HepG2 (cell line): Measurements from ENCODE around the gene ARFGEF3. TPM values are rescaled to one million over a fixed set of nuclear protein-coding genes. Genes with fewer than 3 reads are reported as not detected.

Source experiments
- ATAC-seq: fragments of 200-7000 bp; cut with Tn5 transposase; 3 replicates; pipeline ENCODE4 v1.9.1; 2020; ENCODE audit warnings: mild to moderate bottlenecking, moderate library complexity
- BruUV-seq: library from RNA; stranded (reverse); fragments of 400-500 nt; replicated peaks from 2 replicates; lab custom pipeline; 2021; lab: Mats Ljungman, UMichigan
- CTCF ChIA-PET: fragments of 300-600 bp; formaldehyde crosslinking; extraction: SDS; loops from one replicate; lab custom pipeline; 2021; ENCODE audit warnings: low total read pairs, inconsistent platforms, low intra/inter-chr PET ratio; lab: Yijun Ruan, JAX
- POLR2A ChIA-PET: fragments of 350-600 bp; sonication (Branson Sonifier 250); formaldehyde crosslinking; loops from one replicate; lab custom pipeline; 2020; ENCODE audit warnings: antibody characterized with exemption, inconsistent platforms; lab: Yijun Ruan, JAX
- DNase-seq: peaks from one replicate; pipeline ENCODE4 v3.0.0-alpha.2; 2015; ENCODE audit warnings: low spot score
- FAIRE-seq: peaks from 3 replicates; lab custom pipeline; 2011; peaks lifted over from hg19 to GRCh38; lab: Jason Lieb, UNC
- H2AFZ ChIP-seq: one replicate; pipeline ENCODE4 v1.6.1; 2011; ENCODE audit warnings: low read length, inconsistent platforms
- H3K27ac ChIP-seq: fragments of 300-600 bp; 3 replicates; pipeline ENCODE4 v1.8.0; 2011; ENCODE audit warnings: mixed run types, mild to moderate bottlenecking, mixed read lengths, low read length, inconsistent platforms; ENCODE audit not compliant: insufficient read depth; ENCODE audit errors: extremely low read length
- H3K27me3 ChIP-seq, 2 experiments: fragments of 200-600 bp in 1 of 2; 2 replicates in 1 of 2; 3 replicates in 1 of 2; pipeline versions ENCODE4 v1.6.0 to v1.8.0; 2011; ENCODE audit warnings: low read length in 2 of 2, mild to moderate bottlenecking in 2 of 2, moderate library complexity in 2 of 2, inconsistent platforms in 1 of 2; ENCODE audit not compliant: insufficient read depth in 2 of 2, control insufficient read depth in 1 of 2
- H3K36me3 ChIP-seq, 2 experiments: fragments of 200-600 bp in 1 of 2; replicated peaks in 1 of 2; 2 replicates in 1 of 2; 3 replicates in 1 of 2; pipeline versions ENCODE4 v1.5.1 to v1.8.0; 2011; ENCODE audit warnings: low read length in 2 of 2, inconsistent platforms in 1 of 2; ENCODE audit not compliant: insufficient read depth in 2 of 2, control insufficient read depth in 1 of 2
- H3K4me1 ChIP-seq: 2 replicates; pipeline ENCODE4 v1.5.1; 2012; ENCODE audit warnings: low read length, inconsistent platforms; ENCODE audit not compliant: insufficient read depth
- H3K4me2 ChIP-seq: 2 replicates; pipeline ENCODE4 v1.6.0; 2011; ENCODE audit warnings: low read depth, low read length, inconsistent platforms
- H3K4me3 ChIP-seq, 3 experiments: fragments of 200-600 bp in 1 of 3; sonication (generic), shearing (Covaris generic) in 1 of 3; replicated peaks in 1 of 3; 2 replicates each; pipeline ENCODE4 v1.5.1; 2011 to 2016; ENCODE audit warnings: low read length in 3 of 3, inconsistent platforms in 2 of 3, low read depth in 2 of 3, mild to moderate bottlenecking in 2 of 3, control low read depth in 1 of 3, mixed read lengths in 1 of 3; ENCODE audit not compliant: insufficient read depth in 1 of 3
- H3K79me2 ChIP-seq: one replicate; pipeline ENCODE4 v1.6.1; 2011; ENCODE audit warnings: low read length, inconsistent platforms; ENCODE audit not compliant: insufficient read depth
- H3K9ac ChIP-seq: 2 replicates; pipeline ENCODE4 v1.6.0; 2011; ENCODE audit warnings: mild to moderate bottlenecking, low read depth, low read length, inconsistent platforms; ENCODE audit not compliant: insufficient read depth
- H3K9me3 ChIP-seq: 2 replicates; pipeline ENCODE4 v1.5.1; 2012; ENCODE audit warnings: mild to moderate bottlenecking, low read length
- H4K20me1 ChIP-seq: 2 replicates; pipeline ENCODE4 v1.6.0; 2011; ENCODE audit warnings: inconsistent platforms, mild to moderate bottlenecking, low read length, moderate library complexity; ENCODE audit not compliant: insufficient read depth
- CENPX ChIP-seq: sonication (generic); formaldehyde crosslinking; IDR thresholded peaks from 2 replicates; pipeline ENCODE4 v1.9.0; 2021; ENCODE audit warnings: mild to moderate bottlenecking, missing genetic modification reagents, moderate library complexity
- HDAC2 ChIP-seq: sonication (generic); formaldehyde crosslinking; IDR thresholded peaks from 2 replicates; pipeline ENCODE4 v1.4.0; 2020; ENCODE audit warnings: missing genetic modification reagents
- JARID2 ChIP-seq: sonication (generic); formaldehyde crosslinking; IDR thresholded peaks from 2 replicates; pipeline ENCODE4 v1.8.1; 2023; ENCODE audit warnings: missing genetic modification reagents, inconsistent platforms; ENCODE audit not compliant: insufficient replicate concordance
- KMT2B ChIP-seq: IDR thresholded peaks from 2 replicates; pipeline ENCODE4 v1.6.1; 2016; ENCODE audit warnings: missing genetic modification reagents, missing compliant biosample characterization
- MAFK ChIP-seq, 2 experiments: IDR thresholded peaks in 1 of 2; conservative IDR thresholded peaks in 1 of 2; 2 replicates each; pipeline ENCODE4 v1.6.1; 2011; ENCODE audit warnings: improper control_type of control experiment in 2 of 2, low read length in 2 of 2
- MLLT10 ChIP-seq: sonication (generic); formaldehyde crosslinking; IDR thresholded peaks from 2 replicates; pipeline ENCODE4 v1.4.0; 2020; ENCODE audit warnings: missing genetic modification reagents
- NFATC3 ChIP-seq: sonication (generic); formaldehyde crosslinking; IDR thresholded peaks from 2 replicates; pipeline ENCODE4 v1.5.1; 2020; ENCODE audit warnings: mild to moderate bottlenecking, missing genetic modification reagents
- THAP8 ChIP-seq: sonication (generic); formaldehyde crosslinking; IDR thresholded peaks from 2 replicates; pipeline ENCODE4 v1.5.1; 2020; ENCODE audit warnings: missing genetic modification reagents, mild to moderate bottlenecking, borderline replicate concordance
- TMF1 ChIP-seq: sonication (generic); formaldehyde crosslinking; IDR thresholded peaks from 2 replicates; pipeline ENCODE4 v1.8.1; 2022; ENCODE audit warnings: low read depth, missing genetic modification reagents
- ZNF205 ChIP-seq: IDR thresholded peaks from 2 replicates; pipeline ENCODE4 v1.6.1; 2018; ENCODE audit warnings: missing biosample characterization, missing genetic modification reagents
- ZNF510 ChIP-seq: sonication (generic); formaldehyde crosslinking; IDR thresholded peaks from 2 replicates; pipeline ENCODE4 v1.4.0; 2020; ENCODE audit warnings: low read depth, mild to moderate bottlenecking, missing genetic modification reagents
- ZNF546 ChIP-seq: sonication (generic); formaldehyde crosslinking; conservative IDR thresholded peaks from 2 replicates; pipeline ENCODE4 v1.8.1; 2023; ENCODE audit warnings: mild to moderate bottlenecking, missing genetic modification reagents
- ZNF562 ChIP-seq: sonication (generic); formaldehyde crosslinking; IDR thresholded peaks from 2 replicates; pipeline ENCODE4 v1.8.0; 2022; ENCODE audit warnings: missing genetic modification reagents, borderline replicate concordance
- WGBS: methylation state at CpG from one replicate; pipeline ENCODE4 v1.1.6; 2017; ENCODE audit warnings: low lambda C conversion rate; 5-methylcytosine and 5-hydroxymethylcytosine counted together
- in situ Hi-C: cut with HindIII; loops from 2 replicates; pipeline ENCODE4 v1.10.0; 2017; ENCODE audit warnings: low pct_unique_long_range_greater_than_20kb; ENCODE audit not compliant: extremely low pct_ligation_motif_present
- intact Hi-C: fragments of 100-400 bp; cut with micrococcal nuclease; formaldehyde crosslinking; loops from one replicate; pipeline ENCODE4 v1.10.0; 2022; ENCODE audit not compliant: unreplicated experiment
- polyA plus RNA-seq, 8 experiments: library from polyadenylated mRNA; depleted of rRNA in 3 of 8; stranded (reverse) in 7 of 8; unstranded in 1 of 8; fragments of >200 nt; fragmentation: Illumina TruSeq in 4 of 8; extraction: Trizol in 4 of 8; gene quantifications; 2 replicates each; pipeline versions ENCODE4 v1.2.1 to v1.2.3, GENCODE V29; 2011 to 2016; ENCODE audit warnings: low read depth in 4 of 8, missing spikeins in 1 of 8, mixed read lengths in 1 of 8; ENCODE audit not compliant: insufficient read depth in 1 of 8
- total RNA-seq, 5 experiments: library from RNA; depleted of rRNA; stranded (reverse); fragments of >200 nt; fragmentation: Illumina TruSeq; extraction: Trizol; gene quantifications; 2 replicates each; pipeline ENCODE4 v1.2.3, GENCODE V29; 2016; ENCODE audit warnings: low read depth in 1 of 5
- TF ChIP-seq, protein P1 (sequence below): sonication (generic); formaldehyde crosslinking; conservative IDR thresholded peaks from 2 replicates; pipeline ENCODE4 v1.8.0; 2022; ENCODE audit warnings: mild to moderate bottlenecking, moderate library complexity, missing genetic modification reagents

ARFGEF3 gene
- total and polyA plus RNA-seq, 2 of the 13 experiments (the other 11 are each of a cell fraction or from before 2014, with no cell fraction given): 0.60 to 2.6 TPM

DNA sequence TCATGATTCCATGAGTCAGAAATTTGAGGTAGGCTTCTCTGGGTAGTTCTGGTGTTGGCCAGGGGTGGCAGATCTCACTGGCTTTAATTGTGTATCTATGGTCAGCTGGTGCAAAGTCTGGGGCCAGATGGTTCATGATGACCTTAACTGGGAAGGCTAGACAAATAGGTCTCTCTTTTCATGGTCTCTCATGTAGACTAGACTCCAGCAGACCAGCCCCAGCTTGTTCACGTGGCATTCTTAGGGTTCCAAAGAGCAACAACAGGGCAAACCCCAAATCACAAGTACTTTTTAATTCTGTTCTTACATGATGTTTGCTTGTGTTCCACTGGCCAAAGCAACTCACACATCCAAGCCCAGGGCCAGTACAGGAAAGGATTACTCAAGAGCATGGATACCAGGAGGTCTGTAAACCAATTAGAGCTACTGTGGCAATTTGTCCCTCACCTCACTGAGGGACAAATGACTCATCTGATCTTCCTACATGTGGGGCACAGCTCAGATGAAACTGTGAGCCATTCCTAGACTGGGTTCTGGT is 136.1 kb downstream of the ARFGEF3 start (continued):
- TF ChIP-seq ZNF510 (no peak), TMF1 (CRISPR knock-in tag) (no peak), ZNF562 (CRISPR knock-in tag) (no peak), MAFK (conservative IDR thresholded peaks at IDR 0.05 in 1 of 2, IDR thresholded peaks at IDR 0.05 in 1 of 2; ENCODE audit: low read length in 2 of 2) (no peak), THAP8 (no peak), JARID2 (CRISPR knock-in tag) (no peak), MLLT10 (CRISPR knock-in tag) (no peak), ZNF546 (CRISPR knock-in tag) (no peak), HDAC2 (no peak), NFATC3 (CRISPR knock-in tag) (no peak)
- TF ChIP-seq, all 625 proteins: peak for 40

DNA sequence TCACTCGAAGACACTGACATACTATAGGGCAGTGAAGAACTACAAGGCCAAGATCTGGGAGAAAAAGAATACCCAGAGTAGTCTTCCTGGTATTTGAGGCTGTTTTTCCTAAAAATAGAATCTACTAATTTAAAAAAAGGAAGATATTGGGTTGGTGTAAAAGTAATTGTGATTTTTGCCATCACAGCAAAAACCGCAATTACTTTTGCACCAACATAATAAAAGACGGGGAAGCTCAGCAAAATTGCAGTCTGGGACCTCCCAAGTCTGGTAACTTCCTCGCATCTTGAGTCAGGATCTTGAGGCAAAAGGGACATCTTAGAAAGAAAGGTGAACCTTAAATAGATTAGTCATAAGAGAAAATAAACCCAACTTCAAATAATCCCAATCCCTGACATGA is 138.7 kb downstream of the ARFGEF3 start:
- no peaks in the 10 kb centered on the region for H4K20me1 ChIP-seq
- H3K36me3 ChIP-seq: no peaks in the 10 kb centered on the region
- no peak overlapping the region for H3K9ac ChIP-seq
- no peaks in the 10 kb centered on the region for H3K79me2 ChIP-seq
- intact Hi-C loops: no loop called here
- no peaks in the 10 kb centered on the region for H3K9me3 ChIP-seq
- ATAC-seq (no peak), FAIRE-seq (no peak), DNase-seq (no peak)
- peaks cover 20% of the 10 kb centered on the region for H3K4me1 ChIP-seq
- BruUV-seq: no TSS peak
- WGBS: 72% methylated on average over 4 of the region's 4 CpGs
- H3K4me2 ChIP-seq: no peak overlapping the region
- ChIA-PET POLR2A (no interaction called here), CTCF (no interaction called here)
- H2AFZ ChIP-seq: no peak overlapping the region
- H3K27ac ChIP-seq: no peak overlapping the region
- no peaks in the 10 kb centered on the region for H3K27me3 ChIP-seq
- H3K4me3 ChIP-seq: no peak overlapping the region
- in situ Hi-C loops: no loop called here
- TF ChIP-seq ZNF205 (CRISPR knock-in tag) (no peak), KMT2B (CRISPR knock-in tag) (no peak), CENPX (CRISPR knock-in tag) (no peak)
- TF ChIP-seq, protein P1, sequence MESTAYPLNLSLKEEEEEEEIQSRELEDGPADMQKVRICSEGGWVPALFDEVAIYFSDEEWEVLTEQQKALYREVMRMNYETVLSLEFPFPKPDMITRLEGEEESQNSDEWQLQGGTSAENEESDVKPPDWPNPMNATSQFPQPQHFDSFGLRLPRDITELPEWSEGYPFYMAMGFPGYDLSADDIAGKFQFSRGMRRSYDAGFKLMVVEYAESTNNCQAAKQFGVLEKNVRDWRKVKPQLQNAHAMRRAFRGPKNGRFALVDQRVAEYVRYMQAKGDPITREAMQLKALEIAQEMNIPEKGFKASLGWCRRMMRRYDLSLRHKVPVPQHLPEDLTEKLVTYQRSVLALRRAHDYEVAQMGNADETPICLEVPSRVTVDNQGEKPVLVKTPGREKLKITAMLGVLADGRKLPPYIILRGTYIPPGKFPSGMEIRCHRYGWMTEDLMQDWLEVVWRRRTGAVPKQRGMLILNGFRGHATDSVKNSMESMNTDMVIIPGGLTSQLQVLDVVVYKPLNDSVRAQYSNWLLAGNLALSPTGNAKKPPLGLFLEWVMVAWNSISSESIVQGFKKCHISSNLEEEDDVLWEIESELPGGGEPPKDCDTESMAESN (CRISPR knock-in tag): no peak
